Stimulated activated CD4-positive, alpha-beta T cell treated with anti-CD3 and anti-CD28 coated beads, Interleukin-2, amount 100 ng/mL, for 24 hours (primary cell): ENCODE results near the gene ACAP2.
"Not testable (repeated sequence)": the region's sequence is repeated elsewhere in the genome, so short reads cannot be mapped to it uniquely, and the experiment has no call there.

Source experiments
- DNase-seq, 2 donors: peaks; one replicate each; pipeline ENCODE4 v3.0.0-alpha.2; 2020

The ACAP2 gene

GRCh38 chr3:195442573-195443390, at the start of gene ACAP2:
ACAP2 (minus strand) TSS chr3:195443020; CDS start chr3:195442847, 173 bp downstream.
- peak; percentile 99 for DNase-seq

GRCh38 chr3:195475614-195476013, 32.8 kb upstream of the ACAP2 start:
- no peak for DNase-seq

GRCh38 chr3:195475116-195475515, 32.3 kb upstream of the ACAP2 start:
- DNase-seq, result not testable (repeated sequence)

GRCh38 chr3:195468841-195469240, 26.0 kb upstream of the ACAP2 start:
- no peak for DNase-seq

- no peak for DNase-seq
Measured at GRCh38 chr3:195468391-195468776, 25.6 kb upstream of the ACAP2 start.

GRCh38 chr3:195467641-195468390, 25.0 kb upstream of the ACAP2 start:
- no peak for DNase-seq

GRCh38 chr3:195466251-195466650, 23.4 kb upstream of the ACAP2 start:
- no peak for DNase-seq

GRCh38 chr3:195462922-195463321, 20.1 kb upstream of the ACAP2 start:
- not testable (repeated sequence) for DNase-seq

GRCh38 chr3:195462308-195462610, 19.4 kb upstream of the ACAP2 start:
- DNase-seq, result no peak

GRCh38 chr3:195461594-195462307, 18.9 kb upstream of the ACAP2 start:
- no peak for DNase-seq

- no peak for DNase-seq
Measured at GRCh38 chr3:195460091-195460713, 17.4 kb upstream of the ACAP2 start.

GRCh38 chr3:195458316-195458717, 15.5 kb upstream of the ACAP2 start:
- DNase-seq, result no peak

GRCh38 chr3:195455789-195456188, 13.0 kb upstream of the ACAP2 start:
- no peak for DNase-seq

- no peak for DNase-seq
Measured at GRCh38 chr3:195453236-195453635, 10.4 kb upstream of the ACAP2 start.

- no peak for DNase-seq
Measured at GRCh38 chr3:195451373-195452015, 8.7 kb upstream of the ACAP2 start.

- DNase-seq, result no peak
Measured at GRCh38 chr3:195450731-195451229, 8.0 kb upstream of the ACAP2 start.

- no peak for DNase-seq
Measured at GRCh38 chr3:195448205-195448875, 5.5 kb upstream of the ACAP2 start.

GRCh38 chr3:195447201-195447600, 4.4 kb upstream of the ACAP2 start:
- no peak for DNase-seq

- DNase-seq, result no peak
Measured at GRCh38 chr3:195446359-195446758, 3.5 kb upstream of the ACAP2 start.

- DNase-seq, result no peak
Measured at GRCh38 chr3:195445885-195446284, 3.1 kb upstream of the ACAP2 start.

GRCh38 chr3:195443391-195443989, 670 bp upstream of the ACAP2 start:
- DNase-seq, result no peak
